ENCODE measurements around the gene TFF2. TPM values are rescaled to one million over a fixed set of nuclear protein-coding genes. Genes with fewer than 3 reads are reported as not detected.

Gene TFF2
- polyA plus RNA-seq, 4 donors = 0.21 to 5.0 (median 1.4) TPM; not detected in 1

DNA sequence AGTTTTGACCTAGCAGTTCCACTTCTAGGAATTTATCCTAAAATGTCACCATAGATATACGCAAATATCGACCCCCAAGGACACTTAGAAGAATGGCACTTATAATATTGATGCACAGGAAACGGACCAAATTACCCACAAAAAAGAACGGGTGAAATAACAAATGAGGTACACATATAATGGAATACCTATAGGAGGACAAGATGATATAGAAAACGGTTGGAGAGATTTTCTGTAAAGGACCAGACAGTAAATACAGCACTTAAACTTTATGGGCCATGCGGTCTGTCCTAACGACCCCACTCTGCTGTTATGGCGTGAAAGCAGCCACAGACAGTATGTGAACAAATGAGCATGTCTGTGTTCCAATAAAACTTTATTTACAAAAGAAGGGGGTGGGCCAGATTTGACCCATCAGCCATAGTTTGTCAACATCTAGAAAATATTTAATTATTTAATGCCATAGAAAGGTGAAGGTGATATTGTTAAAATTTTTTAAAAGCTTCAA lies 42.7 kb upstream of the TFF2 start:
- no peak overlapping the region for H3K4me3 ChIP-seq (ENCODE audit: low read depth in 1 of 3, low read length in 3 of 3)
- FAIRE-seq (no peak), DNase-seq (no peak)
- 56 to 82% (median 64%) methylated on average over 8 of the region's 8 CpGs for WGBS, 3 donors
- no peaks in the 10 kb centered on the region for H3K27me3 ChIP-seq (ENCODE audit: control insufficient read depth in 3 of 3, insufficient read depth in 3 of 3, low read length in 3 of 3)
- H3K9me3 ChIP-seq (ENCODE audit: control insufficient read depth in 2 of 2, insufficient read depth in 1 of 2, low read depth in 1 of 2, low read length in 1 of 2) = peaks cover 0 to 6% of the 10 kb centered on the region in 2 donors
- peaks cover 3 to 21% (median 3%) of the 10 kb centered on the region in 3 donors for H3K4me1 ChIP-seq (ENCODE audit: control insufficient read depth in 3 of 3, insufficient read depth in 2 of 3, low read depth in 1 of 3, low read length in 2 of 3)
- no peaks in the 10 kb centered on the region for H3K36me3 ChIP-seq (ENCODE audit: control insufficient read depth in 3 of 3, insufficient read depth in 2 of 3, low read depth in 1 of 3, low read length in 3 of 3)
- no peak overlapping the region for H3K27ac ChIP-seq (ENCODE audit: low read depth in 1 of 3, low read length in 2 of 3)

DNA sequence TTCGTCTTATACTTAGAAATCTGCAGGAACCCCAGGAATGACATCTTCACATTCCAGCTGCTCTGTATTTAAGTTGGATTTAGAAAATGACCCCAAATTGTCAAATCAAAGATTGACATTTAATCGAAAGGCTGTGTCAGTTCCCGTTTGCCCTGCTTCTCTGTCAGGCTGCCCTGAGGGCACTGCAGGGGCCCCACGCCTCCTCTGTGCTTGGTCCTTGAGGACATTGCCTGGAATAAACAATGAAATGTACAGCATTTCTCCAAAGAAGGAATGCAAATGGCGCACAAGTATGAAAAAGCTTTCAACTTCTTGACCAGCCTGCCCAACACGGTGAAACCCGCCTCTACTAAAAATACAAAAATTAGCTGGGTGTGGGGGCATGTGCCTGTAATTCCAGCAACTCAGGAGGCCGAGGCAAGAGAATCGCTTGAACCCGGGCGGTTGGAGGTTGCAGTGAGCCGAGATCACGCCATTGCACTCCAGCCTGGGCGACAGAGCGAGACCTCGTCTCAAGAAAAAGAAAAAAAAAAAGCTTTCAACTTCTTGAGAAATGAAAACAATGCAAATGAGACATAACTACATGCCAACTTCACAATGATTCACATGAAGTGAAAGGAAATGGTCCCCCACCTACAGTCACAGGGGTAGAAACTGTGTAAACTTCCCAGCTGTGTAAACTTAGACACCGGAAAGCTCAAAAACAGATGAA lies 42.1 kb upstream of the TFF2 start:
- H3K9me3 ChIP-seq (ENCODE audit: control insufficient read depth in 2 of 2, insufficient read depth in 1 of 2, low read depth in 1 of 2, low read length in 1 of 2) = peaks cover 0 to 6% of the 10 kb centered on the region in 2 donors
- no peak for DNase-seq
- H3K27ac ChIP-seq (ENCODE audit: low read depth in 1 of 3, low read length in 2 of 3) = no peak overlapping the region
- H3K4me1 ChIP-seq (ENCODE audit: control insufficient read depth in 3 of 3, insufficient read depth in 2 of 3, low read depth in 1 of 3, low read length in 2 of 3) = peaks cover 2 to 21% (median 3%) of the 10 kb centered on the region in 3 donors
- FAIRE-seq = no peak
- no peak overlapping the region for H3K4me3 ChIP-seq (ENCODE audit: low read depth in 1 of 3, low read length in 3 of 3)
- no peaks in the 10 kb centered on the region for H3K36me3 ChIP-seq (ENCODE audit: control insufficient read depth in 3 of 3, insufficient read depth in 2 of 3, low read depth in 1 of 3, low read length in 3 of 3)
- WGBS, 3 donors = 76 to 93% (median 89%) methylated on average over 17 of the region's 17 CpGs
- no peaks in the 10 kb centered on the region for H3K27me3 ChIP-seq (ENCODE audit: control insufficient read depth in 3 of 3, insufficient read depth in 3 of 3, low read length in 3 of 3)

DNA sequence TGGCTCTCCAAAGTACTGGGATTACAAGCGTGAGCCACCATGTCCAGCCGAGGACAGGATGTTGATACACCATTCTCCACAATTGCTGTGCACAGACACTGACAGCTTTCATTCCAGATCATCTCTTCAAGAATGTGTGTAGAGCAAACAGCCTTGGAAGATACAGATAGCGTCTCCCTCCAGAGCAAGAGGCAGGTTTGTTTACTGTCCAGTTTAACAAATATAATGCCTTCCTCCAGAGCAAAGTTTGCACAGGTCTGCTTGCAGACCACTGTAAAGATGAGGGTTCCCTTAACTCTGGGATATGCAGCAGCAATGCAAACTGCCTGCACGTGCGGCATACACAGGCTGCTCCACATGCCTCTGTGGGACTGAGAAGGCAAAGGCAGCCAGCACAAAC lies 40.5 kb upstream of the TFF2 start:
- 85 to 97% (median 91%) methylated on average over 5 of the region's 5 CpGs for WGBS, 3 donors
- Histone ChIP-seq H3K9me3 (ENCODE audit: control insufficient read depth in 2 of 2, insufficient read depth in 1 of 2, low read depth in 1 of 2, low read length in 1 of 2) (peaks cover 0 to 6% of the 10 kb centered on the region in 2 donors), H3K27ac (ENCODE audit: low read depth in 1 of 3, low read length in 2 of 3) (no peak overlapping the region)

DNA sequence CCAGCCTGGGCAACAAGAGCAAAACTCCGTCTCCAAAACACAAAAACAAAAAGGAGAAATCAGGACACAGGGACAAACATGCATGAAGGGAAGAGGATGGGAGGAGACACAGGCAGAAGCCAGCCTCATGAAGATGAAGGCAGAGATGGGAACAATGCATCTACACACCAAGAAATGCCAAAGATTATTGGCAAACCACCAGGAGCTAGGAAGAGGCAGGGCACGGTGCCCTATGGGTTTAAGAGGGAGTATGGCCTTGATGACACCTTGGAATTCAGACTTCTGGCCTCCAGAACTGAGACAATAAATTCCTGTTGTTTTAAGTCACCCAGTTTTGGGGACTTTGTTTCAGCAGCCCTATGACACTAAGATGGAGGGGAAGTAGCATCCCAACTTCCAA lies 39.9 kb upstream of the TFF2 start:
- Histone ChIP-seq H3K36me3 (ENCODE audit: control insufficient read depth in 3 of 3, insufficient read depth in 2 of 3, low read depth in 1 of 3, low read length in 3 of 3) (no peaks in the 10 kb centered on the region), H3K9me3 (ENCODE audit: control insufficient read depth in 2 of 2, insufficient read depth in 1 of 2, low read depth in 1 of 2, low read length in 1 of 2) (peaks cover 0 to 6% of the 10 kb centered on the region in 2 donors), H3K4me3 (ENCODE audit: low read depth in 1 of 3, low read length in 3 of 3) (no peak overlapping the region), H3K4me1 (ENCODE audit: control insufficient read depth in 3 of 3, insufficient read depth in 2 of 3, low read depth in 1 of 3, low read length in 2 of 3) (peaks cover 3 to 42% (median 4%) of the 10 kb centered on the region in 3 donors), H3K27me3 (ENCODE audit: control insufficient read depth in 3 of 3, insufficient read depth in 3 of 3, low read length in 3 of 3) (no peaks in the 10 kb centered on the region), H3K27ac (ENCODE audit: low read depth in 1 of 3, low read length in 2 of 3) (no peak overlapping the region)
- 49 to 69% (median 65%) methylated on average over 2 of the region's 2 CpGs for WGBS, 3 donors
- DNase-seq (no peak), FAIRE-seq (no peak)

More for the DNA sequence above, 40.5 kb upstream of the TFF2 start:
- Histone ChIP-seq H3K4me3 (ENCODE audit: low read depth in 1 of 3, low read length in 3 of 3) (no peak overlapping the region), H3K27me3 (ENCODE audit: control insufficient read depth in 3 of 3, insufficient read depth in 3 of 3, low read length in 3 of 3) (no peaks in the 10 kb centered on the region), H3K36me3 (ENCODE audit: control insufficient read depth in 3 of 3, insufficient read depth in 2 of 3, low read depth in 1 of 3, low read length in 3 of 3) (no peaks in the 10 kb centered on the region), H3K4me1 (ENCODE audit: control insufficient read depth in 3 of 3, insufficient read depth in 2 of 3, low read depth in 1 of 3, low read length in 2 of 3) (peaks cover 2 to 37% (median 3%) of the 10 kb centered on the region in 3 donors)
- DNase-seq = no peak
- FAIRE-seq = no peak

DNA sequence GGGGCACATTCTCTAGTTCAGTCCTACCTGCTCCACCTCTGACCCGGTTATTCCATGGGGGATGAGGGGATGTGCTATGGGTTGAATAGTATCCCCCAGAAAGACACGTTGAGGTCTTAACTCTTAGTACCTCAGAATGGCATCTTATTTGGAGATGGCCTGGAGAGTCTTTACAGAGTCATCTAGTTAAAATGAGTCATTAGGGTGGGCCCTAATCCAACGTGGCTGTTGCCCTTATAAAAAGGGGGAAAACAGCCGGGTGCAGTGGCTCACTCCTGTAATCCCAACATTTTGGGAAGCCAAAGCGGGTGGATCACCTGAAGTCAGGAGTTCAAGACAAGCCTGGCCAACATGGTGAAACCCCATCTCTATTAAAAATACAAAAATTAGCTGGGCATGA lies 39.4 kb upstream of the TFF2 start:
- DNase-seq = no peak
- peak overlapping the region in 2 of 3 donors; percentile 76 to 78 for H3K27ac ChIP-seq (ENCODE audit: low read depth in 1 of 3, low read length in 2 of 3)
- peaks cover 3 to 47% (median 8%) of the 10 kb centered on the region in 3 donors for H3K4me1 ChIP-seq (ENCODE audit: control insufficient read depth in 3 of 3, insufficient read depth in 2 of 3, low read depth in 1 of 3, low read length in 2 of 3)
- no peak for FAIRE-seq
- H3K9me3 ChIP-seq (ENCODE audit: control insufficient read depth in 2 of 2, insufficient read depth in 1 of 2, low read depth in 1 of 2, low read length in 1 of 2) = peaks cover 0 to 6% of the 10 kb centered on the region in 2 donors
- no peaks in the 10 kb centered on the region for H3K36me3 ChIP-seq (ENCODE audit: control insufficient read depth in 3 of 3, insufficient read depth in 2 of 3, low read depth in 1 of 3, low read length in 3 of 3)
- WGBS, 3 donors = 62 to 74% (median 63%) methylated on average over 5 of the region's 5 CpGs
- H3K4me3 ChIP-seq (ENCODE audit: low read depth in 1 of 3, low read length in 3 of 3) = no peak overlapping the region
- no peaks in the 10 kb centered on the region for H3K27me3 ChIP-seq (ENCODE audit: control insufficient read depth in 3 of 3, insufficient read depth in 3 of 3, low read length in 3 of 3)

DNA sequence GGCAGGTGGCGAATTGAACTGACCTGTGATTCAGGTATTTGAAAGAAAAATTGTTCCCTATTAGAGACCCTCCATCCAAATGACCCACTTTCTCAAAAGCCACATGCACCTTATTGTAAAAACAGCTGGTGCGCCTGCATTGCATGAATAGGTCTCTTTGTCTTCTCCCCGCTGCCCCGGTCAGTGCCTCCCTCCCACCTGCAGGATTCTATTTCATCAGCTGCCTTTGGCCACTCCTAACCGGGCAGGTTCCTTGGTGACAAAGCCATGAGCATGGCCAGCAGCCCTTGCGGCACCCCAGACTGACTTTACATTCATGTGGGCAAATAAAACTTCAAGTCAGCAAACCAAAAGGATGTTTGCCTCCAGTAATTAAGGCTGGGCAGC lies 38.6 kb upstream of the TFF2 start:
- peak; percentile 41 to 69 for DNase-seq
- Histone ChIP-seq H3K27ac (ENCODE audit: low read depth in 1 of 3, low read length in 2 of 3) (peak overlapping the region in 2 of 3 donors; percentile 76 to 78), H3K27me3 (ENCODE audit: control insufficient read depth in 3 of 3, insufficient read depth in 3 of 3, low read length in 3 of 3) (no peaks in the 10 kb centered on the region), H3K4me3 (ENCODE audit: low read depth in 1 of 3, low read length in 3 of 3) (peak overlapping the region in 2 of 3 donors; percentile 1 to 5), H3K4me1 (ENCODE audit: control insufficient read depth in 3 of 3, insufficient read depth in 2 of 3, low read depth in 1 of 3, low read length in 2 of 3) (peaks cover 3 to 53% (median 9%) of the 10 kb centered on the region in 3 donors), H3K36me3 (ENCODE audit: control insufficient read depth in 3 of 3, insufficient read depth in 2 of 3, low read depth in 1 of 3, low read length in 3 of 3) (no peaks in the 10 kb centered on the region), H3K9me3 (ENCODE audit: control insufficient read depth in 2 of 2, insufficient read depth in 1 of 2, low read depth in 1 of 2, low read length in 1 of 2) (peaks cover 0 to 6% of the 10 kb centered on the region in 2 donors)
- 27 to 51% (median 40%) methylated on average over 6 of the region's 6 CpGs for WGBS, 3 donors
- FAIRE-seq = no peak

DNA sequence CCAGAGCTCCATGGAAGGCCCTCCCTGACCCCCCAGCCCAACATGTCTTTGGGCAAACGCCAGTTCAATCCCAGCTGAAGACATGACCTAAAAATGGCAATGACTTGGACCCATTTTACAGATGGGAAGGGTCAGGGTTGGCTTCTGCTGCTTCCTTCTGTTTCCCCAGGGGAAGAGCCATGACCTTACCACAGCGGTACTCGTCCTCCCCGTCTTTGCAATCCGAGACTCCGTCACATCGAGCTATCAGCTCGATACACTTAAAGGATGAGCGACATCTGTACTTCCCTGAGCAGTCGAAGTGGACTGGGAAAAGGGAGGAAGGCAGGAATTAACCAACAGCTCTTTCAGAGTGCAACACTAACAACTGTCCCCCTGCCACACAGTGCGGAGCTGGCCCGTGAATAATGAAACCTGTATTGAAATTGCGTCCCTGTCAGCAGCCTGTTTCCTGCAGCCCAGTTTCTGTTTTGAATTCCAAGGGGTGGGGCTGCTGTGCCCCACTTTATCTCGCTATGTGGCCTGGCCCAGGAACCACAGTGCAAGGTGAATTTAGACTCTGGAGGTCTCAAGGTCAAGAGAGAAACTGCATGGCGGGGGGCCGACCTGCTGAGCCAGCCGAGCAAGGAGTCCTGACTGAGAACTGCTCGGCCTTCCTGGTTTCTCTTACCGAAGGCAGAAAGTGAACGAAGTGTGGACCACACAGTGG lies 38.1 kb upstream of the TFF2 start:
- Histone ChIP-seq H3K9me3 (ENCODE audit: control insufficient read depth in 2 of 2, insufficient read depth in 1 of 2, low read depth in 1 of 2, low read length in 1 of 2) (peaks cover 0 to 6% of the 10 kb centered on the region in 2 donors), H3K27ac (ENCODE audit: low read depth in 1 of 3, low read length in 2 of 3) (peak overlapping the region; percentile 33 to 78 (median 76)), H3K4me3 (ENCODE audit: low read depth in 1 of 3, low read length in 3 of 3) (peak overlapping the region in 2 of 3 donors; percentile 1 to 5), H3K36me3 (ENCODE audit: control insufficient read depth in 3 of 3, insufficient read depth in 2 of 3, low read depth in 1 of 3, low read length in 3 of 3) (no peaks in the 10 kb centered on the region), H3K4me1 (ENCODE audit: control insufficient read depth in 3 of 3, insufficient read depth in 2 of 3, low read depth in 1 of 3, low read length in 2 of 3) (peaks cover 3 to 58% (median 9%) of the 10 kb centered on the region in 3 donors), H3K27me3 (ENCODE audit: control insufficient read depth in 3 of 3, insufficient read depth in 3 of 3, low read length in 3 of 3) (no peaks in the 10 kb centered on the region)
- FAIRE-seq = no peak
- DNase-seq = peak; percentile 77 to 84
- WGBS, 3 donors = 17 to 50% (median 28%) methylated on average over 20 of the region's 20 CpGs

DNA sequence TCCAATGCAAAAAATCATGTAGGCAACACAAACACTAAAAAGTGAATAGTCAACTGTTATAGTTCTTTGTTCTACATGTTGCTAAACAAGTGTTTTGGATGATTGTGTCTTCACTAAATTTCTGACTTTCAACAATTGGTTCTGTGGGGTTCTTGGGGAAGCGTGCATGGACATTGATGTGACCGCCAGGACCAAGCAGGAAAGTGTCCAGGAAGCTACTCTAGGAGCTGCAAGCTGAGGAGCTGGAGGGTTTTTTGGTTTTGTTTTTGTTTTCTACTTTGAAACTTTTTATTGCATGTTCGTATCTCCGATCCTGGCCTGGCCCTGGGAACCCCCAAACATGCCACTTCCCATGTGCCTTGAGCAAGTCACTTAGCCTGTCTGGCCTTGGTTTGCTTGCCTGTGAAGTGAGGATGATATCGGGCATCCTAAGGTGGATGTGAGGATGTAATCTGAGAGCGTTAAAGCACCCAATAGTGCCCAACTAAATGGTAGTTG lies 37.1 kb upstream of the TFF2 start:
- FAIRE-seq (no peak), DNase-seq (no peak)
- H3K4me1 ChIP-seq (ENCODE audit: control insufficient read depth in 3 of 3, insufficient read depth in 2 of 3, low read depth in 1 of 3, low read length in 2 of 3) = peaks cover 3 to 67% (median 9%) of the 10 kb centered on the region in 3 donors
- H3K27ac ChIP-seq (ENCODE audit: low read depth in 1 of 3, low read length in 2 of 3) = peak overlapping the region in 1 of 3 donors; percentile 93
- no peaks in the 10 kb centered on the region for H3K27me3 ChIP-seq (ENCODE audit: control insufficient read depth in 3 of 3, insufficient read depth in 3 of 3, low read length in 3 of 3)
- no peak overlapping the region for H3K4me3 ChIP-seq (ENCODE audit: low read depth in 1 of 3, low read length in 3 of 3)
- peaks cover 0 to 4% (median 0%) of the 10 kb centered on the region in 3 donors for H3K36me3 ChIP-seq (ENCODE audit: control insufficient read depth in 3 of 3, insufficient read depth in 2 of 3, low read depth in 1 of 3, low read length in 3 of 3)
- WGBS, 3 donors = 72 to 80% (median 74%) methylated on average over 6 of the region's 6 CpGs
- peaks cover 0 to 6% of the 10 kb centered on the region in 2 donors for H3K9me3 ChIP-seq (ENCODE audit: control insufficient read depth in 2 of 2, insufficient read depth in 1 of 2, low read depth in 1 of 2, low read length in 1 of 2)

Measured in small intestine (tissue), 7 donors.